VCaP (cell line): ENCODE results near the gene ATPAF1.

Experiments used
- H3K27ac ChIP-seq: fragments of 450-650 bp; 2 replicates; pipeline ENCODE4 v1.5.1; 2017
- CTCF ChIP-seq: fragments of 450-650 bp; conservative IDR thresholded peaks from 2 replicates; pipeline ENCODE4 v1.5.1; 2017; ENCODE audit warnings: mild to moderate bottlenecking, moderate library complexity

Gene ATPAF1

GRCh38 chr1:46617833-46618232 is 50.3 kb downstream of the ATPAF1 start:
- no peak for TF ChIP-seq CTCF
- no peak overlapping the region for H3K27ac ChIP-seq

- H3K27ac ChIP-seq: peak overlapping the region; percentile 65; the same call in 1 of the 2 replicates
- no peak for TF ChIP-seq CTCF
Observed at GRCh38 chr1:46617108-46617800, 50.9 kb downstream of the ATPAF1 start.

- TF ChIP-seq CTCF: no peak
- peak within 1 kb of the TSS; percentile 65; the same call in 1 of the 2 replicates for H3K27ac ChIP-seq
Observed at GRCh38 chr1:46616277-46617107, 51.7 kb downstream of the ATPAF1 start, which contains the start of gene MOB3C. Gene MOB3C, minus strand, starts transcription at chr1:46616811. Its CDS starts 3,490 bp downstream, at chr1:46613321.

- peak overlapping the region; percentile 65; the same call in 1 of the 2 replicates for H3K27ac ChIP-seq
- no peak for TF ChIP-seq CTCF
Observed at GRCh38 chr1:46615735-46616134, 52.4 kb downstream of the ATPAF1 start.

GRCh38 chr1:46615088-46615487 is 53.1 kb downstream of the ATPAF1 start:
- H3K27ac ChIP-seq: no peak overlapping the region
- no peak for TF ChIP-seq CTCF

GRCh38 chr1:46614604-46614984 is 53.6 kb downstream of the ATPAF1 start:
- TF ChIP-seq CTCF: no peak
- no peak overlapping the region for H3K27ac ChIP-seq
